Measurements from ENCODE around the gene OTOA.
"Not testable (repeated sequence)": the region's sequence is repeated elsewhere in the genome, so short reads cannot be mapped to it uniquely, and the experiment has no call there.

OTOA gene

GRCh38 chr16:21628772-21629171 lies 35.0 kb upstream of the OTOA start:
- 92 to 100% methylated on average over 2 of the region's 5 CpGs for WGBS, 2 experiments (ENCODE audit: insufficient coverage in 2 of 2)
- Histone ChIP-seq H3K27ac (ENCODE audit: low read depth, low read length, severe bottlenecking) (no peak overlapping the region), H3K4me1 (ENCODE audit: control insufficient read depth, insufficient read depth, low read length, poor library complexity, severe bottlenecking) (peaks cover 5% of the 10 kb centered on the region), H3K36me3 (ENCODE audit: control insufficient read depth, insufficient read depth, low read length) (peaks cover 57% of the 10 kb centered on the region), H3K4me3 (ENCODE audit: extremely low read depth, insufficient read depth, low read length, poor library complexity, severe bottlenecking) (no peak overlapping the region), H3K9me3 (ENCODE audit: control insufficient read depth, low read length) (peaks cover 8% of the 10 kb centered on the region)

DNA sequence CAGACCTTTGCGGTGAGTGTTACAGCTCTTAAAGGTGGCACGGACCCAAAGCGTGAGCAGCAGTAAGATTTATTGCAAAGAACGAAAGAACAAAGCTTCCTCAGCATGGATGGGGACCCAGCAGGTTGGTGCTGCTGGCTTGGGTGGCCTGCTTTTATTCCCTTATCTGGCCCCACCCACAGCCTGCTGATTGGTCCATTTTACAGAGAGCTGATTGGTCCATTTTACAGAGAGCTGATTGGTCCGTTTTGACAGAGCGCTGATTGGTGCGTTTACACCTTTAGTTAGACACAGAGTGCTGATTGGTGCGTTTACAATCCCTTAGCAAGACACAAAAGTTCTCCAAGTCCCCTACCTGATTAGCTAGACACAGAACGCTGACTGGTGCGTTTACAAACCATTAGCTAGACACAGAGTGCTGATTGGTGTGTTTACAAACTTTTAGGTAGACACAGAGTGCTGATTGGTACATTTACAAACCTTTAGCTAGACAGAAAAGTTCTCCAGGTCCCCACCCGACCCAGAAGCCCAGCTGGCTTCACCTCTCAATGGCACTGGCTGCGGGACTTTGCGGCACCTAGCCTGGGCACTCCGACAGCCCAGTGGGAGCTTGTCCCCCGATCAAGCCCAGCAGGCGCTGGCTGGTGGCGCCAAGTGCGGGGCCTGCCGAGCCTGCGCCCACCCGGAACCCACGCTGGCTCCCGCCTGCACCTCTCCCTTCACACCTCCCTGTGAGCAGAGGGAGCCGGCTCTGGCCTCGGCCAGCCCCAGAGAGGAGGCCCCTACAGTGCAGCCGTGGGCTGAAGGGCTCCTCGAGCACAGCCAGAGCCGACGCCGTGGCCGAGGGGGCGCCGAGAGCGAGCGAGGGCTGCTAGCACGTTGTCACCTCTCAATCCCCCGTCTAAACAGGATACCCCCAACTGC lies 33.9 kb upstream of the OTOA start:
- peaks cover 57% of the 10 kb centered on the region for H3K36me3 ChIP-seq (ENCODE audit: control insufficient read depth, insufficient read depth, low read length)
- H3K9me3 ChIP-seq (ENCODE audit: control insufficient read depth, low read length); H3K4me1 ChIP-seq (ENCODE audit: control insufficient read depth, insufficient read depth, low read length, poor library complexity, severe bottlenecking); H3K4me3 ChIP-seq (ENCODE audit: extremely low read depth, insufficient read depth, low read length, poor library complexity, severe bottlenecking); H3K27ac ChIP-seq (ENCODE audit: low read depth, low read length, severe bottlenecking): not testable (repeated sequence)
- 96 to 98% methylated on average over 26 to 31 of the region's 37 CpGs for WGBS, 2 experiments (ENCODE audit: insufficient coverage in 2 of 2)

DNA sequence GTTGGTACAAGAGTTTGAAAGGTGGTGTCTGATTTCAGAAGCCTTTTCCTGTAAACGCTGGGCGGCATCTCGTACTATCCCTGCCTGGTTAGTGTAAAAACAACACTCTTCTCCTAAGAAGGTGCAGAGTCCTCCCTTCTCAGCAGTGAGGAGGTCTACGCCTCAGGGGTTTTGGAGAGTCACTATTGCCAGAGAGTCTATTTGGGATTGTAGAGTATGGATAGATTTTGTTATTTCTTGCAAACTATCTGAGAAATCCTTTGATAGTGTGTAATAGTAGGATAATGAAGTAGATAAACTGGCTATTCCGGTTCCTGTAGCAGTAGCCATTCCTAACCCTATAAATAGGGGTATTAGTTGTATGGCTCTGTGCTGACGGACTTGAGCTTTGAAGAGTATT lies 32.9 kb upstream of the OTOA start:
- peaks cover 58% of the 10 kb centered on the region for H3K36me3 ChIP-seq (ENCODE audit: control insufficient read depth, insufficient read depth, low read length)
- 100% methylated on average over 1 to 2 of the region's 6 CpGs for WGBS, 2 experiments (ENCODE audit: insufficient coverage in 2 of 2)
- H3K9me3 ChIP-seq (ENCODE audit: control insufficient read depth, low read length); H3K4me3 ChIP-seq (ENCODE audit: extremely low read depth, insufficient read depth, low read length, poor library complexity, severe bottlenecking); H3K27ac ChIP-seq (ENCODE audit: low read depth, low read length, severe bottlenecking); H3K4me1 ChIP-seq (ENCODE audit: control insufficient read depth, insufficient read depth, low read length, poor library complexity, severe bottlenecking): not testable (repeated sequence)

DNA sequence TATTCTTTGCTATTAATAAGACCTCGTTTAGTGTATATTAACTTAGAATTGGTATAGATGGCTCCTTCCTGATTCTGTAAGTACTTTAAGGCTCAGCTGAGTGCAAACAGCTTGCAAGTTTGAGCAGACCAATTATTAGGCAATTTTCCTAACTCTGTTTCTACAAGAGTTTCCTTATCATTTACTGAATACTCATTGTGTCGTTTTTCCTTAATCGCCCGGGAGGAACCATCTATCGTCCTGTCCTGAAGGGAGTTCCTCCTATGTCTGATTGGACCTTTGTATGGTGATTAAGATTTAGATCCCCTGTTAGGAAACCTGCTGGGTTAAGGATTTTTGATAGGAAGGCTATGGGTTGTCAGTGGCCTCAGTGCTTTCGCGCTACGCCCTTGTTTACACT lies 32.4 kb upstream of the OTOA start:
- not testable (repeated sequence) for H3K27ac ChIP-seq (ENCODE audit: low read depth, low read length, severe bottlenecking); H3K9me3 ChIP-seq (ENCODE audit: control insufficient read depth, low read length); H3K4me1 ChIP-seq (ENCODE audit: control insufficient read depth, insufficient read depth, low read length, poor library complexity, severe bottlenecking); H3K4me3 ChIP-seq (ENCODE audit: extremely low read depth, insufficient read depth, low read length, poor library complexity, severe bottlenecking)
- H3K36me3 ChIP-seq (ENCODE audit: control insufficient read depth, insufficient read depth, low read length): peaks cover 62% of the 10 kb centered on the region
- 91% methylated on average over 7 of the region's 8 CpGs; no CpG with 5 or more reads in 1 of the 2 experiments for WGBS, 2 experiments (ENCODE audit: insufficient coverage in 2 of 2)

DNA sequence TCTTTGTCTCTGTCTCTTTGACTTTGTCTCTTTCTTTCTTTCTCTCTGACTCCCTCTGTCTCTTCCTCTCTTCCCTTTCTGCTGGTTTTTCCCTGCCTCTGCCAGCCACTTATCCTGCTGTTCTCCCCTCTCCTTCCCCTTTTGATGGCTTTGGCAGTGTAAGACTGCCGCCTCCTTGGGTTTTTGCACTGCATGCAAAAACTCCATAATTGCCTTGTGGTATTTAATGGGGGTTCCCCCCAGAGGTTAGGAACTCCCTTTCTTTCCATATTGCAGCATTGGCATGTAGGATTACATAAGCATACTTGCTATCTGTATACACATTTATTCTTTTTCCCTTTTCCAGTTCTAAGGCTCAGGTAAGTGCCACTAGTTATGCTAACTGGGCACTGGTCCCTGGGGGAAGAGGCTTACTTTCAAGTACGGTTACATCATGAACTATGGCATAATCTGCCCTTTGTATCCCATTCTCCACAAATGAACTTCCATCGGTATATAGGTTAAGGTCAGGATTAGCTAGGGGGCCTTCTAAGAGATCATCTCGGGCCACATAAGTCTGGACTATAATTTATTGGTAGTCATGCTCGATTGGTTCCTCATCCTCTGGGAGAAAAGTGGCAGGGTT lies 31.7 kb upstream of the OTOA start:
- H3K27ac ChIP-seq (ENCODE audit: low read depth, low read length, severe bottlenecking); H3K9me3 ChIP-seq (ENCODE audit: control insufficient read depth, low read length); H3K4me3 ChIP-seq (ENCODE audit: extremely low read depth, insufficient read depth, low read length, poor library complexity, severe bottlenecking); H3K4me1 ChIP-seq (ENCODE audit: control insufficient read depth, insufficient read depth, low read length, poor library complexity, severe bottlenecking): not testable (repeated sequence)
- H3K36me3 ChIP-seq (ENCODE audit: control insufficient read depth, insufficient read depth, low read length): peaks cover 59% of the 10 kb centered on the region
- 78 to 90% methylated on average over 1 to 3 of the region's 5 CpGs for WGBS, 2 experiments (ENCODE audit: insufficient coverage in 2 of 2)

DNA sequence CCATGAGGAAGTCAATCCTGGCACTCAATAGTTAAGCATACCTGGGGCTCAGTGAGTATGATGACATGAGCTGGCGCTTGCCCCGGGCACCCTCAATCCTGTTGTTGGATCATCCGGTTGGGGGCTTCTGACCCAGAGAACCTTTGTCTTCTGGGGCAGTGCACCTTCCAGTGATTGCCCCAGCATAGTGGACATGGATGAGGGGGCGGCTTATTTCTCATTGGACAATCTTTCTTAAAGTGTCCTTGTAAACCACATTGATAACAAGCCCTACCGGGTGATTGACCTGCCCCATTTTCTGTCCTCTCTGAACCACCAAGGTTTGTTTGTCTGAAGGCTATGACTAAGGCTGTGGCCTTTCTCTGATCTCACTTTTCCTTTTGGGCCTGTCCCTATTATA lies 29.6 kb upstream of the OTOA start:
- Histone ChIP-seq H3K4me3 (ENCODE audit: extremely low read depth, insufficient read depth, low read length, poor library complexity, severe bottlenecking) (no peak overlapping the region), H3K27ac (ENCODE audit: low read depth, low read length, severe bottlenecking) (no peak overlapping the region), H3K4me1 (ENCODE audit: control insufficient read depth, insufficient read depth, low read length, poor library complexity, severe bottlenecking) (no peaks in the 10 kb centered on the region), H3K9me3 (ENCODE audit: control insufficient read depth, low read length) (peaks cover 3% of the 10 kb centered on the region), H3K36me3 (ENCODE audit: control insufficient read depth, insufficient read depth, low read length) (peaks cover 40% of the 10 kb centered on the region)
- 90 to 100% methylated on average over 4 to 5 of the region's 5 CpGs for WGBS, 2 experiments (ENCODE audit: insufficient coverage in 2 of 2)

GRCh38 chr16:21635694-21636093 lies 28.1 kb upstream of the OTOA start:
- H3K4me1 ChIP-seq (ENCODE audit: control insufficient read depth, insufficient read depth, low read length, poor library complexity, severe bottlenecking); H3K4me3 ChIP-seq (ENCODE audit: extremely low read depth, insufficient read depth, low read length, poor library complexity, severe bottlenecking); H3K27ac ChIP-seq (ENCODE audit: low read depth, low read length, severe bottlenecking); H3K9me3 ChIP-seq (ENCODE audit: control insufficient read depth, low read length): not testable (repeated sequence)
- H3K36me3 ChIP-seq (ENCODE audit: control insufficient read depth, insufficient read depth, low read length): peaks cover 30% of the 10 kb centered on the region
- 85 to 89% methylated on average over 8 of the region's 9 CpGs for WGBS, 2 experiments (ENCODE audit: insufficient coverage in 2 of 2)

GRCh38 chr16:21637032-21637968 lies 26.5 kb upstream of the OTOA start:
- 96 to 98% methylated on average over 28 to 29 of the region's 37 CpGs for WGBS, 2 experiments (ENCODE audit: insufficient coverage in 2 of 2)
- Histone ChIP-seq H3K36me3 (ENCODE audit: control insufficient read depth, insufficient read depth, low read length) (peaks cover 30% of the 10 kb centered on the region), H3K9me3 (ENCODE audit: control insufficient read depth, low read length) (no peaks in the 10 kb centered on the region), H3K4me1 (ENCODE audit: control insufficient read depth, insufficient read depth, low read length, poor library complexity, severe bottlenecking) (no peaks in the 10 kb centered on the region), H3K27ac (ENCODE audit: low read depth, low read length, severe bottlenecking) (no peak overlapping the region), H3K4me3 (ENCODE audit: extremely low read depth, insufficient read depth, low read length, poor library complexity, severe bottlenecking) (no peak overlapping the region)

- 86 to 100% methylated on average over 1 of the region's 4 CpGs for WGBS, 2 experiments (ENCODE audit: insufficient coverage in 2 of 2)
- Histone ChIP-seq H3K27ac (ENCODE audit: low read depth, low read length, severe bottlenecking) (peak overlapping the region; percentile 13), H3K36me3 (ENCODE audit: control insufficient read depth, insufficient read depth, low read length) (peaks cover 30% of the 10 kb centered on the region), H3K4me1 (ENCODE audit: control insufficient read depth, insufficient read depth, low read length, poor library complexity, severe bottlenecking) (no peaks in the 10 kb centered on the region), H3K4me3 (ENCODE audit: extremely low read depth, insufficient read depth, low read length, poor library complexity, severe bottlenecking) (no peak overlapping the region), H3K9me3 (ENCODE audit: control insufficient read depth, low read length) (no peaks in the 10 kb centered on the region)
Measured at GRCh38 chr16:21638573-21638975, 25.2 kb upstream of the OTOA start.

- 92 to 100% methylated on average over 1 to 2 of the region's 2 CpGs for WGBS, 2 experiments (ENCODE audit: insufficient coverage in 2 of 2)
- H3K4me1 ChIP-seq (ENCODE audit: control insufficient read depth, insufficient read depth, low read length, poor library complexity, severe bottlenecking): no peaks in the 10 kb centered on the region
- H3K36me3 ChIP-seq (ENCODE audit: control insufficient read depth, insufficient read depth, low read length): peaks cover 21% of the 10 kb centered on the region
- H3K4me3 ChIP-seq (ENCODE audit: extremely low read depth, insufficient read depth, low read length, poor library complexity, severe bottlenecking): no peak overlapping the region
- no peaks in the 10 kb centered on the region for H3K9me3 ChIP-seq (ENCODE audit: control insufficient read depth, low read length)
- H3K27ac ChIP-seq (ENCODE audit: low read depth, low read length, severe bottlenecking): no peak overlapping the region
Measured at GRCh38 chr16:21639493-21639892, 24.3 kb upstream of the OTOA start.
